Suprapubic skin (tissue), 4 donors: ENCODE measurements around the gene MDGA2. TPM values are rescaled to one million over a fixed set of nuclear protein-coding genes. Genes with fewer than 3 reads are reported as not detected.
"Not testable (repeated sequence)": the region's sequence is repeated elsewhere in the genome, so short reads cannot be mapped to it uniquely, and the experiment has no call there.

ENCODE experiments used
- DNase-seq, 2 donors: peaks; one replicate each; pipeline ENCODE4 v3.0.0-alpha.2; 2019; ENCODE audit warnings: low spot score in 2 of 2
- H3K27ac ChIP-seq: fragments of 200-600 bp; sonication (generic); one replicate; pipeline ENCODE4 v1.5.1; 2019
- H3K27me3 ChIP-seq: fragments of 200-600 bp; sonication (generic); one replicate; pipeline ENCODE4 v1.5.1; 2019
- H3K36me3 ChIP-seq: fragments of 200-600 bp; sonication (generic); one replicate; pipeline ENCODE4 v1.5.1; 2019
- H3K4me1 ChIP-seq: fragments of 200-600 bp; sonication (generic); one replicate; pipeline ENCODE4 v1.5.1; 2019
- H3K4me3 ChIP-seq: fragments of 200-600 bp; sonication (generic); one replicate; pipeline ENCODE4 v1.5.1; 2019; ENCODE audit warnings: mild to moderate bottlenecking
- H3K9me3 ChIP-seq: fragments of 200-600 bp; sonication (generic); one replicate; pipeline ENCODE4 v1.5.1; 2019
- CTCF ChIP-seq, 2 donors: fragments of 200-600 bp in 1 of 2; fragments of 450-650 bp in 1 of 2; sonication (generic) in 1 of 2; IDR thresholded peaks; one replicate each; pipeline ENCODE4 v1.5.1; 2016 to 2019; ENCODE audit warnings: antibody characterized with exemption in 2 of 2, mild to moderate bottlenecking in 1 of 2, moderate library complexity in 1 of 2
- EP300 ChIP-seq: sonication (generic); formaldehyde crosslinking; IDR thresholded peaks from one replicate; pipeline ENCODE4 v1.6.1; 2017; ENCODE audit warnings: antibody characterized with exemption
- POLR2A ChIP-seq, 2 donors: fragments of 450-650 bp; IDR thresholded peaks; one replicate each; pipeline ENCODE4 v1.6.1; 2017; ENCODE audit warnings: antibody characterized with exemption in 2 of 2, mild to moderate bottlenecking in 2 of 2, moderate library complexity in 2 of 2
- POLR2AphosphoS5 ChIP-seq, 3 donors: sonication (generic); formaldehyde crosslinking; IDR thresholded peaks; one replicate each; pipeline ENCODE4 v1.6.1; 2017; ENCODE audit warnings: antibody characterized with exemption in 3 of 3
- WGBS: methylation state at CpG from one replicate; pipeline ENCODE4 v1.1.5; 2018; 5-methylcytosine and 5-hydroxymethylcytosine counted together
- total RNA-seq, 4 donors: library from RNA; depleted of rRNA; stranded (reverse); fragments of >200 nt; gene quantifications; one replicate each; pipeline ENCODE4 v1.1.0, GENCODE V29; 2016

The MDGA2 gene
- total RNA-seq, 4 donors from 2014 or later, result 0.16 to 1.5 (median 0.99) TPM; not detected in 1

DNA sequence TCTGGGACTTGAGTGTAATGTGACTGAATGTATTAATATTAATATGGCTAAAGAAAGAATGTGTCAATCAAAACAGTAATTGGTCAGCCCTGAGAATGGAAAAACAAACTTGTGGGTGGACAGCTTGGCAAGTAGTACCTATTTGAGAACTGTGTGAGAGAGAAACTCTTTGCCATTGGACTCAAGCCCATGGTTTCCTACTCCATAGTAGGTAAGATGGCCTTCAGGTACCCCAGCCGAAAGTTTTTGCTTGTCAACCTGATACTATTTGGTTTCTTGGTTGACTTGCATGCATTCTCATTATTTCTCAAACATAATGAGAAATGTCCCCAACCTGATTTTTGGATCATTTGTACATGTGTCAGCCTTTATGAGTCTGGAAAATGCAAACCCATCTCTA is 391.1 kb downstream of the MDGA2 start:
- no peaks in the 10 kb centered on the region for H3K9me3 ChIP-seq
- no peaks in the 10 kb centered on the region for H3K27me3 ChIP-seq
- WGBS, result 86% methylated on average over 1 of the region's 1 CpG
- H3K27ac ChIP-seq, result no peak overlapping the region
- no peak for DNase-seq
- TF ChIP-seq POLR2AphosphoS5 (IDR thresholded peaks at IDR 0.05), result no peak
- no peak for TF ChIP-seq POLR2A (IDR thresholded peaks at IDR 0.05)
- TF ChIP-seq EP300, result no peak
- no peak for TF ChIP-seq CTCF (IDR thresholded peaks at IDR 0.05)
- no peaks in the 10 kb centered on the region for H3K4me1 ChIP-seq
- H3K36me3 ChIP-seq, result no peaks in the 10 kb centered on the region
- no peak overlapping the region for H3K4me3 ChIP-seq

GRCh38 chr14:47281761-47282160 is 393.6 kb downstream of the MDGA2 start:
- not testable (repeated sequence) for H3K27ac ChIP-seq, H3K4me3 ChIP-seq, H3K36me3 ChIP-seq, DNase-seq, H3K27me3 ChIP-seq, H3K4me1 ChIP-seq, H3K9me3 ChIP-seq
- 94% methylated on average over 16 of the region's 16 CpGs for WGBS

- no peak for DNase-seq
- H3K27me3 ChIP-seq, result no peaks in the 10 kb centered on the region
- WGBS, result 28% methylated on average over 5 of the region's 5 CpGs
- no peaks in the 10 kb centered on the region for H3K36me3 ChIP-seq
- H3K27ac ChIP-seq, result no peak overlapping the region
- no peak for TF ChIP-seq POLR2A (IDR thresholded peaks at IDR 0.05)
- TF ChIP-seq CTCF (IDR thresholded peaks at IDR 0.05), result peak in 1 of 2 donors; percentile 45
- no peaks in the 10 kb centered on the region for H3K9me3 ChIP-seq
- H3K4me3 ChIP-seq, result no peak overlapping the region
- H3K4me1 ChIP-seq, result no peaks in the 10 kb centered on the region
Measured at GRCh38 chr14:47278233-47278842, 397.1 kb downstream of the MDGA2 start.

DNA sequence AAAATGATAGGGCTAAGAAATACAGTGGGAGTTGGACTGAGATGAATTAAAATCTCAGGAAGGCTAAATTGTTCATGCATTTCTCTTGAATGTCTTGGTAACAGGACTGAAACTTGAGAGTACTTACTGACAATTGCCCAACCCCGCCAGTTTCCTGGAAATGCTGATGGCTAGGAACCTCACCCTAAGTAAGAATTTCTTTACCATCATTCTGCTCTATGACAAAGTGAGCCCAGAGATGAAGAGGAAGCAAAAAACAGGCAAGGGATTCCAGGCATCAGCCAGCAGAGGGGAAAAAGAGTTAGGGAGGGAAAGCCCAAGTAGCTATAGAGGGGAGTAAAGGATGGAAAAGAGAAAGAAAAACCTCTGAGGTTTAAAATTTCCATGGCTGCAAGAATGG is 397.7 kb downstream of the MDGA2 start:
- Histone ChIP-seq H3K27me3 (no peaks in the 10 kb centered on the region), H3K27ac (no peak overlapping the region), H3K36me3 (no peaks in the 10 kb centered on the region), H3K9me3 (no peaks in the 10 kb centered on the region), H3K4me1 (no peaks in the 10 kb centered on the region), H3K4me3 (no peak overlapping the region)
- 79% methylated on average over 1 of the region's 1 CpG for WGBS
- no peak for TF ChIP-seq POLR2AphosphoS5 (IDR thresholded peaks at IDR 0.05)
- DNase-seq, result no peak

DNA sequence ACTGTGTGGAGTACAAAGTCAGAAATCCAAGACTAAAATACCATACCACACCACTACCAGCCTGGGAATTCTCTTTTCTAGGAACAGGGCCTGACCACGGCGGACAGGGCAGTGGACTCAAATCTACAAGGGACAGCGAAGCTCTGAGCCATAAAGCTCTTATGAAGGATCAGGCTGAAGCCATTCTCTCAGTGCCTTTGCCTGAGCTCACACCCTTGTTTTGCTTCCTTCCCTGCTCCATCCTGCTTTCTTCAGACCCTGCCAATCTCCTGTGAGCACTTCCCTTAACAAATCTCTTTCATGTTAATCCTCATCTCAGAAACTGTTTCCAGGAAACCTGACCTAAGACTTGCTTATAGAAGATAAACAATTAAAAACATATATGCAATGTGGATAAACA is 398.5 kb downstream of the MDGA2 start:
- Histone ChIP-seq H3K9me3 (no peaks in the 10 kb centered on the region), H3K27me3 (no peaks in the 10 kb centered on the region), H3K4me1 (no peaks in the 10 kb centered on the region), H3K4me3 (no peak overlapping the region), H3K27ac (no peak overlapping the region), H3K36me3 (no peaks in the 10 kb centered on the region)
- 54% methylated on average over 3 of the region's 3 CpGs for WGBS
- TF ChIP-seq POLR2AphosphoS5 (IDR thresholded peaks at IDR 0.05), result no peak
- TF ChIP-seq EP300, result no peak
- no peak for TF ChIP-seq CTCF (IDR thresholded peaks at IDR 0.05)
- TF ChIP-seq POLR2A (IDR thresholded peaks at IDR 0.05), result no peak
- DNase-seq, result no peak

- no peak for DNase-seq
- Histone ChIP-seq H3K27me3 (no peaks in the 10 kb centered on the region), H3K4me1 (no peaks in the 10 kb centered on the region), H3K27ac (no peak overlapping the region), H3K9me3 (no peaks in the 10 kb centered on the region), H3K4me3 (no peak overlapping the region), H3K36me3 (no peaks in the 10 kb centered on the region)
- WGBS, result 90% methylated on average over 5 of the region's 5 CpGs
- TF ChIP-seq EP300 (no peak), CTCF (IDR thresholded peaks at IDR 0.05) (no peak), POLR2AphosphoS5 (IDR thresholded peaks at IDR 0.05) (no peak), POLR2A (IDR thresholded peaks at IDR 0.05) (no peak)
Measured at GRCh38 chr14:47273939-47274338, 401.5 kb downstream of the MDGA2 start.
